Stimulated activated CD8-positive, alpha-beta memory T cell treated with anti-CD3 and anti-CD28 coated beads, Interleukin-7, amount 100 ng/mL, for 4 hours (primary cell): Measurements from ENCODE around the gene LNX1.
"Not testable (repeated sequence)": the region's sequence is repeated elsewhere in the genome, so short reads cannot be mapped to it uniquely, and the experiment has no call there.

ENCODE experiments used
- DNase-seq, 2 donors: peaks; one replicate each; pipeline ENCODE4 v3.0.0-alpha.2; 2020; ENCODE audit warnings: low read depth in 2 of 2

LNX1 gene

DNA sequence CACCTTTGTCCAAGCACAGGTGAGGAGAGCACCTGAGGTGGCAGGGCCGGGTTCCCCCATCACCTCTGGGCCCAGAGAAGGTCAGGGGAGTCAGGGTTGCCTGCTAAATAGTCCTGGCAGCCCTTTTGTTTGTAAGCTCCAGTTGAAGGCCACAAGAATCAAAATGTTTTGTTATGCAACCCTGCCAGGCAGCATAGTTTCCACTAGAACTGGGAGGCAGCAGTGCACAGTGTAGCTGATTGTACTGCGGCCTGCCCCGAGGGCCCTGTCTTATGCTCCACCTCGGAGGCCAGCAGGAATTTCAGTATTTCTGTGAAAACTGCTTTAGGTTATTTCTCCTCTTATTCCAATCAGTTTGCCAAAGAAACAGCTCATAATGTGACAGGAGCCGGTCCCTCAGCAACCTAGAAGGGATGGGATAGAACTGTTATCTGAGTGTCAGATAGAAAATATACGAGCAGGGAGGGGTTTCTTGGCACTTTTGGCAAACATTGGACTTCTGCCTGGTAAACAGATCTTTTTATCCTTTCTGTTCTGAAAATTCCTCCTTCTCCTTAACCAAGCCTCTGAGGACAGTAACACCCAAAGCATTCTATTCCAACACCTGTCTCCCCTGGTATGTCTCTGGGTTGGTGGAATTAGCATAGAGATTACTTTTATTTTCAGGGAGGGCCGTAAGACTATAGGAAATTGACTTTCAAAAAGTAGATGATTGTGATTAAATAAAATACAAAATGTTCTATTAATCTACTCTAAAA, 93.6 kb downstream of the LNX1 start:
- no peak for DNase-seq

DNA sequence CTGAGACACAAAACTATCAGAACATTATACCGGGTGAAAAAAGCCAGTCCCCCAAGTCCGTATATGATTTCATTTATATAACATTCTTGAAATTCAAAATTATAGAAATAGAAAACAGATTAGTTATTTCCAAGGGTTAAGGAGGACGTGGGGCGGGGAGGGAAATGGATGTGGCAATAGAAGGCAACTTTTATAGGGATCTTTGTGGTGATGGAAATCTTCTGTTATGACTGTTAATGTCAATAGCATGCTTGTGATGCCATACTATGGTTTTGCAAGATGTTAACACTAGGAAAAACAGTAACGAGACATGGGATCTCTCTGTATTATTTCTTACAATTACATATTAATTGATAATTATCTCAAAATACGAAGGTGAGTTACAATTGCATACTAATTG, 96.4 kb downstream of the LNX1 start:
- DNase-seq: no peak

DNA sequence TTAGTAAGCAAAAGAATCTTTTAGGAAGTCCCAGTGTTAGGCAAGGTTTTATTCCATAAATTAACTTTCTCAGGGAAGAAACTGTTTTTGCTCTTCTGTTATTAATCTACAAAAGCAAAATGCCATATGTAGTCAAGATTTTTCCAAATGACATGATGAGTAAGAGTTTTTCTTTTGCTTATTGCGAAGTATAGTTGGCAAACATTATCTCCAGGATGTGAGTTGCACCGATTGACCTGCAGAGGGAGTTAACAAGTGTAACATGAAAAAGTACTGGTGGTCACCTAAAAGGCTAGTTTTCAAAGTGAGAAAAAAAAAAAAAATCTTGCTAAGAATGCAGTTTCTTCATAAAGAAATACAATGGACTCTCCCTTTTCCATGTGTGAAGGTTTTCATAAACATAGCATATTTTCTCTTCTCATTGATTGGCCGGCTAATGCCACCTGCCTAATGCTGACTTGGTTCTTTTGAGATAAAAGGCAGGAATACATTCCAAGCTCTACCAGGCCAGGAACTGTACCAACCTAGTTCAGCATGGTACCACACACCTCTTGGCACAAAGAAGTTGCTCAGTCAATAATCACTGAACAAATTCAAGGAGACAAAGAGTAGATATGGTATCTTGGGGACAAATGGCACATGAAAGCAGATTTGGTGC, 100.2 kb downstream of the LNX1 start:
- DNase-seq: no peak

DNA sequence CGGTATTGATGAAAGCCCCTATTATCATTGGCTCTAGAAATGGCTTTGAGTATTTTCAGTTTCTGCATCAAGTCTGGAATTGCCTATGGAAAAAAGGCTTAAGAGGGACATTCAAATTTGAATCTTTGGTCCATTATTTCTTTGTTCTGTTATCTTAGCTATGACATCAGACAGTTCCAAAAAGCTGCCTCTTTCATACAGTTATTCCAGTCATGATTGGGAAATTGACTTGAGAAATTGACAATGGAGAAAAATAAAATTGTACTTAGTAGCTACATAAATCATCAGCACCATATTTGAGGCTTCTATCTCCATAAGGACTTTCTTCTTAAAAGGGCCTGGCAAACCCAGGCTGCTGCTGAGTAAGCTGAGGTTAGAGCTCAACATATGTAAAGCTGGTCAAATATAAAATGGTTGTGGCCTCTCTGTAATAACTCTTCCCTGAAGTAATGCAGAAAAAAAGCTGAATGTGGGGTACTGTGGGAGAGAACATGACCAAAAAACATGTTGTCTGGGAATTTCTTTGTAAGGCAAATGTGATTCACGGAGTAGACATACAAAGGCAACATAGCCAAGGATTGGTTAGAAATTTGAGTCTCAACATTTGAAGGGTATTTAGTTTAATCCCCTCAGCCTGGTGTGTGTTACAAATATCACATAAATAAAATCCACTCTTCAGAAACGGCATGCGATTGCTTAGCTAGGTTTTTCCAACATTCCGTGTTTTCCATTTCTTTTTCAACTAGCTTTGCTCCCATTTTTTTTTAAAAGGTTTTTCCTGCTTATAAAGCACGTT, 100.9 kb downstream of the LNX1 start:
- no peak for DNase-seq

DNA sequence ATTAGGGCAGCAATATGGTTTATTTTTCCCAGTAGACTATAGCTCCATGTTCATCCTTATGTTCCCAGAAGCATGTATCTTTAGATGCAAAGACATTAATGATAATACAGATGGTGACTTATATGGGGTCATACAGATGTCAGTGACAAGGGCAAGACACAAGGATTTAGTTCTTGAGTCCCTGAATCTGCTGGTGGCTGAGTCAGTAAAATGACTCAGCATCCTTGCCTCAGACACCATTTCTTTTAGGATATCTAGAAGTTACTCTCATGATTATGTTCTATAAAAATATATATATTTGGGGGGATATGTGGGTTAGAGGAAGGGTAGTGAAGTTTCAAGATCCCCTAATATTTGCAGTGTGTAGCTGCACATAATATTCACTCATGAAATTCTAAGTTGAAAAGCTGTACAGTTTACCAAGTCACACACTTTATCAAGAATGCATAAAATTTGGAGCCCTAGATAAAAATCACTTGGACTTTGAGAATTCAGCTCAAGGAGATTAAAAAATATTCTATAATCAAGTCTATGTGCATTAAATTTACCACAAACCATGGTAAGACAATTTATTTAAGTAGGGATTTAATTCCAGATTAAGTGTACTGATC, 101.9 kb downstream of the LNX1 start:
- DNase-seq: no peak

DNA sequence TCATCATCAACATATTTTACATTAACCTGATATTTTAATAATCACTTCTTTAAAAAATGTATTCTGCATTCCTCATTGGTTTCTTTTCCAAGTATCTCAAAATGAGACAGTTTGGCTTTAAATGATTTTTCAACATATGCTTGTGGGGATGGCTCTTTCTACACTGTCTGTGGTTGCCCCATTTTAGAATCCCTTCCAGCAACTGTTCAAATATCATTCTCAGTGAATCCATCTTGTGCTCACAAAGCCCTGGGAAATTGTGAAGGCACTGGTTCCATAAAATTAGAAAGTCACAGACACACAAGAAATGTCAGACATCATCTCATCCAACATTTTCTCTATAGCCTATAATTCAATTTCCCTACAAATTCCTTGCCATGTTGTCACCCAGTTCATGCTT, 103.5 kb downstream of the LNX1 start:
- DNase-seq: no peak

DNA sequence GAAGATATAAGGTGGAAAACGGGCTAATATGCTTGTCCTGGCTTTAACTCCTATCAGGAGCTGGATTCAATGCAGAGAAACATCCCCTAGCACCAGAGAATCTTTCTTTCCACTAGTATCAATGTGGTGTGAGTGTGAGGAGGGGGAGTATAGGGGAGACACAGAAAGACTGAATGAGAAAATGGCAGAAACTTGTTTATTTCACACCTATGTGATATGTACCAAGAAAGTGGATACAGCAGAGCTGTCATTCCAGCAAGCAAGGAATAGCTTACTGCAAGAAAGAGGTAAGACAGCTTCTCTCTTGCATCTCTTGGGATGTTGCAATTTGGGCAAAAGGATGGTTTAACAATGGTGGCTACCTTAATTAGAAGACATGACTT, 105.6 kb downstream of the LNX1 start:
- DNase-seq: no peak

DNA sequence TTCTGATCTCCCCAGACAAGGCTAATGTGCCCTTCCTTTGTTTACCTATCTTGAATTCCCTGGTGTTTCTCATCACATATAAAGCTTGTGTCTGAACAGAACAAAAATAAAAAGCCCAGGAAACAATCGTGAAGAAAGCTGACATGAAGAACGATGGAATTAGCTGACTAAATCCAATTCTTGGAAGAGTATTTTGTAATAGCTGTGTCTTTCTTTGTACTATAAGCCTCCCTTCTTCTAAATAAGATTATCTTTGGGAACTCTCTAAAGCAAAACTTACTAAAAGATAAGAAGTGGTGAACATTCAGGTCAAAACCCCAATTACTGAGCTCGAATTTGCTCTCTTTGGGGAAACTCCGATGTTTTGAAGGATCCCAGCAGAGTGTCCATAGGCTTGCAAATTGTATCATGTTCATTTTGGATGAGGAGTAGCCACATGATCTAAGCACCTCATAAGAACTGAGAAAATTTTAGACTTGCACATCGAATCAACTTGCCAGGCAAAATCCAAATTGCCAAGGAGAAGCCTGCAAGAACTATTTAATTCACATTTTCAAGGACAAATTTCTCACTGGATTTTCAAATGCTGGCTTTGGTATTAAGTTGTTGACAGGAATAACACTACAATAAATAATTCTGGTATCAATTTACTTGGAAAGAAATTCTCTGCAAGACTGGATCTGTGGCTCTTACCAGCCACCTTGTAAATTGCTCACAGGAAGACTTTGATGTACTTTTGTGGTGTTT, 106.2 kb downstream of the LNX1 start:
- no peak for DNase-seq

DNA sequence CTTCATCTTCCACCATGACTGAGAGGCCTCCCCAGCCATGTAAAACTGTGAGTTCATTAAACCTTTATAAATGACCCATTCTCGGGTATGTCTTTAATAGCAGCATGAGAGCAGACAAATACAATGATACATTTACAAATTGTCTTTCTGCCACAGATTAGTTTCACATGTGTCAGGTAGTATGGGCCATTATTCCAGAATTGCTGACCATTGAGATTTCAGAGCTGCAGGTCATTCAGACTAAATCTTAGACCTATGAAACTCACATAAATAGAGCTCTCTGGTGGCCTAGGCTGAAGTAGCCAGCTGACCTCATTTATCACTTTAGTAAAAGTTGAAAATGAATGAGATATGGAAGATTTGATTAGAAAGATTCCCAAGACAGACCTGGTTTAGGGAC, 108.0 kb downstream of the LNX1 start:
- DNase-seq: no peak

DNA sequence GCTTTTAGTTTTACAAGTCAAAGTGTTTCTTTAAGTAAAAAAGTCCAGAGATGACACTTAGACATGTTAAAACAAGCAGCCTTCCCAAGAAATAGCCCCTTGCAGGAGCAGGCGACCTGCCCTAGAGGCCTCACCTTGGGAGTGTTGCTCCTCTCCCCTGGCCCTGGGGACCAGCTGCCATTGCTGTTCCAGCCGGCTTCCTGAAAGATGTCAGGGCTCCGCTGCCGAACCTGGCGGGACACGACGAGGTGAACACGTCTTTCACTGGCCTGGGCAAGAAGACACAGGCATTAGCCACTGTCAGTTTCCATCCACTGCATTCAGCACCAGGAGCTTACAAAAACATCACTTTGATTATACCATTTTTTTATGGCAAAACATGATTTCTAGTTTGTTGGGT, 109.7 kb downstream of the LNX1 start:
- DNase-seq: no peak

DNA sequence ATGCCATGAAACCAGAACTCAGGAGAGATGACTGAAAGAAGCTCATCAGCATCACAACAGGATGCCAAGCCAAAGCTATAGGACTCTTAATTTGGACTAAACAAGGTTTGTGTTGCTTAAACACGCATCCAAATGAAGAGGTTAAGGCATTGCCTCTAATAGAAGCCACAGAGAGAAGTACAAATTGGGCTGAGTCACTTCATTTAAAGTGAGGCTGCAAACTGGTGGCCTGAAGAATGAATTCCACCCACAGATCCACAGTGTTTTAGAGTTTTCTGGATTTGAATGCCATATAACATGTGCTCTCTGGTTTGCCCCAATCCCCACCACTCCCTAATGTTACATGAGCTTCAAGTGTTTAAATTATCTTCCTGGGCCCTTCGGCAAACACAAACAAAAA, 110.4 kb downstream of the LNX1 start:
- DNase-seq: no peak

DNA sequence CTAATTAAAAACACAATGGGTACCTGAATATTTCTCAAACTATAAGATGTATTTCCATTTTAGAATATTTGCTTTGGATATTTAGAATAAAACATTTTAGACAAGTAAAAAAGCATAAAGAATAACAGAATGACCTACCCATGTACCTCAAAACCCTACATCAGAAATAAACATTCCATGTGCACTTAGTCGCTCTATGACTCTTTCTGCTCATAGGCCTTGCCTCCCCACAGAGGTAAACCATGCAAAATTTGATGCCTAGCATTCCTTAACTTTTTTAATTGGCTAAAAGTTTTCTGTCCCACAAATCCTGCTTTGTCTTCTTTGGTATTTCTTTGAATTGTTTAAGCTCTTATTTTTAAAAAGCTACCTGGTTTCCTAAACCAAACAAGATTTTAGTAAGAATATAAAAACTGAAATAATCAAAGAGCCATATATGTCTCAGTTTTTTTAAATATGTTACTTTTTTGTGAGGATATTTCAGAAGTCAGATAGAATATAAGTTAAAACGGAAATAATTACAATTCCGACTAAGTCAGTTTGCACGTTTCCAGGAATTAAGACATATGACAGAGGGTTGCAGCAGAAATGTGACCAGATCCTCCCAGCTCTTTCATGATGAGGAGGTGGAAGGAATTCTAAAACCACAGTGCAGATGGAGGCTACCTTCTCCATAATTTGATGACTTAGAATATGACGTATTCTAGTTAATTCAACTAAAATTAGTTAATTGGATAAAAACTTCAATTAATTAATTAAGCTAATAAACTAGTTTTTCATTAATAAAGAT, 111.4 kb downstream of the LNX1 start:
- DNase-seq: no peak

DNA sequence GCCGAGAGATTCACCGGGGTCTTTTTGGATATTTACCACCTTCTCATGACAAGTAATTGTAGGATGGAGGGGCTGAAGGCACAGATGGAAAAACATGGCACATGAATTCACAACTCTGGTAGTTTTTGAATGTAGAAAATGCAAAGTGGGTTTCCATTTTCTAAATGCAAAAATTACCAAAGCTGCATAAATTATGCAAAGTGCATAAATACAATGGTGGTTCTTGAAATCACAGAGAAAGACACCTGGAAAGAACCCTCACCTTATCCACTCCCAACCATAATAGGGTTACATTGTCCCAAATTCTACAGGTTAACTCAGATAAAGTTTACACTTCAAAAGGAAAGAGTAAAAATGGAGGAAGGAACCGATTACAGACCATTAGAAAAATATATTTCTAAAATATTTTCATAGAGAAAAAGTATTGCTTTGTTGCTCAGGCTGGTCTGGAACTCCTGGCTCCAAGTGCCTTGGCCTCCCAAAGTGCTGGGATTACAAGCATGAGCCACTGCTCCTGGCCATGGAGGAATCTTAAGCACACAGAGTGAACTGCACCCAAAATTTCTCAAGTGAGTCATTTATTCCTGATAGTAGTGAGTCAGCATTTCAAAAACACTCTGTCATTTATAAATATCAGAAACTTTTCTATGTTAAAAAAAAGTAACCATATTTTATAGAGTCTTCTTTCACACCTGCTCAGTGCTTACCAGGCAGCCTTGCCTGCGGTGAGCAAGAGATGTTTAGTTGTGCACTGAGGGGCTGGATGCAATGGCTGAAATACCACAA, 112.4 kb downstream of the LNX1 start:
- DNase-seq: no peak

DNA sequence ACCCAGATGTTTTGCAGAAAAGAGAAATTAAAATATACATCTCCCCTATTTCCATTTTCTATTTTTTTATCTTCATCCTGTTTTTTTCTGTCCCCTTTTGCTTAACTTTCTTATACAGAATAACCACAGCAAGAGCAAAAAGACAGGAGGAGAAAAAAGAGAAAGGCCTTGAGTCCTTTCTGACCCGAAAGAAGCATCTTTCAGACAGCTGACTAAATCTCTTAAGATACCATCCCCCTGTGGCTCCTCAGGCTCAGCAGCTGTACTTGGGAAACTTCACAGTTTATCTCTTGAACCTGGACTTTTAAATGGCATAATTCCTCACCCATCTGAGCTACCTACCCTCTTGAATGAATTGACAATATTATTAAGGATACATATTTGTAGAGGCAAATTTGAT, 113.7 kb downstream of the LNX1 start:
- DNase-seq: no peak

DNA sequence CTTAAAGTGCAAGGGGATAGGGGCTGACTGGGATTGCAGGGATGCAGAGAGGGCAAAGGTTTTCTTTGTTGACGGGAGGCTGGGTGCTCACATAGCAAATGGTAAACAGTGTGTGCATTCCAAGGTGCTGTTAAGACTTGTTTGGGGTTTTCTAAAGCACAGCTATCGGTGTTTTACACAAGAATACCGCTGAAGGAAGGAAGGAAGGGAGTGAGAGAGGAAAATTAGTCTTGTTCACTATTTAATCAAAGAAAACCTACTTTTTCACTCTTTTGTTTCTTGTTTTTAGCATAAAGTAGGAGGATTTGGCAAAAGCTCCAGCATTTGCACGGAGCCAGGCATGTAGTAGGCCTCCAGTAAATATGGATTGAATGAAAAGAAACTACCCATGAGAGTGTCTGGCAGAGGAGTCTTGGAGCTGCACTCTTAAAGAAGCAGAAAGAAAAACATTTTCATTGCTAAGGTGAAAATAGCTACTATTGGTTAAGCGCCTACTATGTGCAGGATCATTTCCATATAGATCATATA, 114.2 kb downstream of the LNX1 start:
- no peak for DNase-seq

DNA sequence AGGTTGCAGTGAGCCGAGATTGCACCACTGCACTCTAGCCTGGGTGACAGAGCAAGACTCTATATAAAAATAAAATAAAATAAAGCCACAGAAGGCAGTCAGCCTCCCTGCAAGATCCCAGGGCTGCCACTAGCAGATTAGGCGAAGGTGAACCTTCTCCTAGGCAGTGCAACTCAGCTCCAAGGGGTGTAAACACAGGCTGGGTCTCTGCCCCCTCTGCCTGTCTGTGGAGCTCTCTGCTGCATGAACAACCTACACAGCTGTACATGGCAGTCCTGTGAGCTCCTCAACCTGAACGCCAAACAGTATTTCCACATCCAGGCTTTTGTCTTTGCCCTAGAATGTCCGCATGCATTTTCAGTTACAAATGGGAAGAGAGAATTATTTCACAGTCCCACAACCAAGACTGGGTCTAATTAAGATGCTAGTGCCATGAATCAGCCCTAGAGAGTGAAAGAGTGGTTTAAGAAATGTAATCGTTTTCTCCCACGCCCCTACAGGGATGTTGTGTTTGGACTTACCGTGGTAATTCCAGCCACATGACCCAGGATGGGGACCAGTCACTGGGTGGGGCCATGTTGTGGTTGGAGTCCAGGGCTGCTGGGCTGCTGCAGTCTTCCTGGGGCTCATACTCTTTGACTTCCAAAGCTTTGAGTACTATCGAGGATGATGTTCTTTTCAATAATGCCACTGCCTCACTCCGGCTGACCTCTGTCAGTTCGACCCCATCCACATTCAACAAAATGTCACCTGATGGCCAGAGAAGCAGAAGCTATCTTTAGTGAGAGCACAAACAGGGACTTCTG, 114.9 kb downstream of the LNX1 start:
- no peak for DNase-seq

DNA sequence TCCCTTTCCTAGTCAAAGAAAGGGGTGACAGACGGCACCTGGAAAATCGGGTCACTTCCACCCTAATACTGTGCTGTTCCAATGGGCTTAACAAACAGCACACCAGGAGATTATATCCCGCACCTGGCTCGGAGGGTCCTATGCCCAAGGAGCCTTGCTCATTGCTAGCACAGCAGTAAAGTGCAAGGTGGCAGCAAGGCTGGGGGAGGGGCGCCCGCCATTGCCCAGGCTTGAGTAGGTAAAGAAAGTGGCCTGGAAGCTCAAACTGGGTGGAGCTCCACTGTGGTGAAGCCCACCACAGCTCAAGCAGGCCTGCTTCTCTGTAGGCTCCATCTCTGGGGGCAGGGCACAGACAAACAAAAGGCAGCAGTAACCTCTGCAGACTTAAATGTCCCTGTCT, 124.7 kb downstream of the LNX1 start:
- not testable (repeated sequence) for DNase-seq

DNA sequence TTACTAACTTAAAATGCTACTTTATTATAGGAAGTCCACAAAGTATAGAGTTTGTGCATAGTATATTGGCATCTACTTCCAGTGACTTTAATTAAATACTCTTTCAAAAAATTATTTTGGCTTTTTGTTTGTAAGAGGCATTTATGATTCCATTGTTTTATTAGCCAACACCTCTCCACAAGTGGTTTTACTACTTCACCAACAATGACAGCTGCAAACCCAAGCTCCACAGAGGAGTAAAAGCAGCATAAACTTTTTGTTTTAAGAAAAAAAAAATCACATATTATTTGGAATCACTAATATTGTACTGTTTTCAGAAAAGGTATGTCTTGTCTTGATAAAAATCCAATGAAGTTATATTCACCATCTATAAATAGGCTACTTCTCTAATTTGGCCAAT, 125.4 kb downstream of the LNX1 start:
- no peak for DNase-seq

DNA sequence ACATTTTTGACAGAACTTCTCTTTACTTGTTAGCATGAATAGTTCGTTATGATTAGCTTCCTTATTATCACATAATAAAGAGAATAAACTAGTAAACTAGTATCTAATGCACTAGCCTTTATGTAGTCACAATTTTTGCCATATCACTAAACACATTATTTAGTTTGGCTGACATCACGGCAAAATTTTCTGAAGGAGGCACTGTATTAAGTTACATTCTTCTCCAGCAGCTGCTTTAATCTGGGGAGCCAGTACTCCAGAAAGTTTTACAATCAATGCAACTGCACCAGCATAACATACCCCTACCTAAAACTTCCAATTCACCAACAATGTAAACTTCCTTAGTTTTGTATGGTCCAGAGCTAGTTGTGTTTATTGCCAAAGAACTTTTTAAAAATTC, 126.0 kb downstream of the LNX1 start:
- no peak for DNase-seq
